Mammary epithelial cell (primary cell): ENCODE data around the gene SLC9B1.

Source experiments
- CTCF ChIP-seq, 2 donors: IDR thresholded peaks in 1 of 2; conservative IDR thresholded peaks in 1 of 2; 2 replicates each; pipeline ENCODE4 v1.5.1; 2011 to 2012; ENCODE audit warnings: inconsistent platforms in 2 of 2, low read length in 2 of 2, mild to moderate bottlenecking in 2 of 2, control low read depth in 1 of 2, low read depth in 1 of 2; ENCODE audit not compliant: insufficient read depth in 1 of 2; ENCODE audit errors: extremely low read depth in 1 of 2
- EZH2 ChIP-seq: IDR thresholded peaks from 2 replicates; pipeline ENCODE4 v1.6.1; 2012; ENCODE audit warnings: low read length, inconsistent platforms, borderline replicate concordance

- TF ChIP-seq CTCF (conservative IDR thresholded peaks at IDR 0.05 in 1 of 2, IDR thresholded peaks at IDR 0.05 in 1 of 2; ENCODE audit: extremely low read depth in 1 of 2, insufficient read depth in 1 of 2, low read depth in 1 of 2, low read length in 2 of 2) (no peak), EZH2 (no peak)
Measured at GRCh38 chr4:103050736-103051436, 31.4 kb upstream of the SLC9B1 start.
